NT2/D1 (cell line): ENCODE results near the gene C12orf54.
"Not testable (repeated sequence)": the region's sequence is repeated elsewhere in the genome, so short reads cannot be mapped to it uniquely, and the experiment has no call there.

Source experiments
- YY1 ChIP-seq: IDR thresholded peaks from 2 replicates; pipeline ENCODE4 v1.6.1; 2011; ENCODE audit not compliant: insufficient read length, insufficient read depth
- ZNF274 ChIP-seq: IDR thresholded peaks from 2 replicates; pipeline ENCODE4 v1.6.1; 2011; ENCODE audit warnings: mild to moderate bottlenecking, low read depth, low read length

DNA sequence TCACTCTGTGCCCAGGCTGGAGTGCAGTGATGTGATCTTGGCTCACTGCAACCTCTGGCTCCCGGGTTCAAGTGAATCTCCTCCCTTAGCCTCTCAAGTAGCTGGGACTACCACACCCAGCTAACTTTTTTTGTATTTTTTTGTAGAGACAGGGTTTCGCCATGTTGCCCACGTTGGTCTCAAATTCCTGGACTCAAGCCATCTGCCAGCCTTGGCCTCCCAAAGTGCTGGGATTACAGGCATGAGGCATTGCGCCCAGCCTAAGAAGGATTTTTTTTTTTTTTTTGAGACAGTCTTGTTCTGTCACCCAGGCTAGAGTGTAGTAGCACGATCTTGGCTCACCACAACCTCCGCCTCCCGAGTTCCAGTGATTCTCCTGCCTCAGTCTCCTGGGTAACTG is 7.2 kb downstream of the C12orf54 start:
- TF ChIP-seq ZNF274, YY1: not testable (repeated sequence)
